Suprapubic skin (tissue), 4 donors: ENCODE measurements around the gene PIK3AP1. TPM values are rescaled to one million over a fixed set of nuclear protein-coding genes. Genes with fewer than 3 reads are reported as not detected.

Source experiments
- DNase-seq, 2 donors: peaks; one replicate each; pipeline ENCODE4 v3.0.0-alpha.2; 2019; ENCODE audit warnings: low spot score in 2 of 2
- H3K27ac ChIP-seq: fragments of 200-600 bp; sonication (generic); one replicate; pipeline ENCODE4 v1.5.1; 2019
- H3K27me3 ChIP-seq: fragments of 200-600 bp; sonication (generic); one replicate; pipeline ENCODE4 v1.5.1; 2019
- H3K36me3 ChIP-seq: fragments of 200-600 bp; sonication (generic); one replicate; pipeline ENCODE4 v1.5.1; 2019
- H3K4me1 ChIP-seq: fragments of 200-600 bp; sonication (generic); one replicate; pipeline ENCODE4 v1.5.1; 2019
- H3K4me3 ChIP-seq: fragments of 200-600 bp; sonication (generic); one replicate; pipeline ENCODE4 v1.5.1; 2019; ENCODE audit warnings: mild to moderate bottlenecking
- H3K9me3 ChIP-seq: fragments of 200-600 bp; sonication (generic); one replicate; pipeline ENCODE4 v1.5.1; 2019
- EP300 ChIP-seq: sonication (generic); formaldehyde crosslinking; IDR thresholded peaks from one replicate; pipeline ENCODE4 v1.6.1; 2017; ENCODE audit warnings: antibody characterized with exemption
- POLR2A ChIP-seq, 2 donors: fragments of 450-650 bp; IDR thresholded peaks; one replicate each; pipeline ENCODE4 v1.6.1; 2017; ENCODE audit warnings: antibody characterized with exemption in 2 of 2, mild to moderate bottlenecking in 2 of 2, moderate library complexity in 2 of 2
- POLR2AphosphoS5 ChIP-seq, 3 donors: sonication (generic); formaldehyde crosslinking; IDR thresholded peaks; one replicate each; pipeline ENCODE4 v1.6.1; 2017; ENCODE audit warnings: antibody characterized with exemption in 3 of 3
- WGBS: methylation state at CpG from one replicate; pipeline ENCODE4 v1.1.5; 2018; 5-methylcytosine and 5-hydroxymethylcytosine counted together
- total RNA-seq, 4 donors: library from RNA; depleted of rRNA; stranded (reverse); fragments of >200 nt; gene quantifications; one replicate each; pipeline ENCODE4 v1.1.0, GENCODE V29; 2016
- TF ChIP-seq, protein P1 (sequence below), 2 donors: fragments of 200-600 bp in 1 of 2; fragments of 450-650 bp in 1 of 2; sonication (generic) in 1 of 2; IDR thresholded peaks; one replicate each; pipeline ENCODE4 v1.5.1; 2016 to 2019; ENCODE audit warnings: antibody characterized with exemption in 2 of 2, mild to moderate bottlenecking in 1 of 2, moderate library complexity in 1 of 2

The PIK3AP1 gene
- total RNA-seq, 4 donors from 2014 or later: 2.2 to 5.6 (median 4.0) TPM

DNA sequence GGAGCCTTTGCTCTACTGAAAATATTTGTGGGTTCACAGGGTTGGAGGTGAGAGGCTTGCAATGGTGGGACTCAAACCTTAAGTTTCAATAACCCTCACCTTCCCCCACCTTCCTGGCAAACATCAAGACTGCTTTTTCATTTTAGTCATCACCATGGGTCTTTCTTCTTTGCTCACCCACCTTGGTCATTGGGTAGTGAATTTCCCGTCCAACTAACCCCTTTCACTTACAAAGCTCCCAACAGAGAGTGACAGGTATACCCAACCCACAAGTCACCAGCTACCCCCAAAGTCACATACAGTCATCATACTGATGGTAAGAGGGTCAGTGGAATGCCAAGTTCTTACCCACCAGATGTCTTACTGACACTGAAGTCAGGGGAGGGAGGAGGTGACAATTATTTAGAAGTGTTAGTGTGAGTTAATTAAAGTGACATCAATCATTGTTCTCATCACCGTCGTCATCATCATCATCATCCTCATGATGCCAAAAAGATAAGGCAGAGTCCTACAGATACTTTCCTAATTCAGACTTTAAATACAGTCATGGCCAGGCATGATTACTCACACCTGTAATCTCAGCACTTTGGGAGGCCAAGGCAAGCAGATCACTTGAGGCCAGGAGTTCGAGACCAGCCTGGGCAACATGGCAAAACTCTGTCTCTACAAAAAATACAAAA lies 49.0 kb downstream of the PIK3AP1 start:
- TF ChIP-seq POLR2AphosphoS5 (IDR thresholded peaks at IDR 0.05): no peak
- no peak for TF ChIP-seq POLR2A (IDR thresholded peaks at IDR 0.05)
- no peak for TF ChIP-seq EP300
- TF ChIP-seq, protein P1, sequence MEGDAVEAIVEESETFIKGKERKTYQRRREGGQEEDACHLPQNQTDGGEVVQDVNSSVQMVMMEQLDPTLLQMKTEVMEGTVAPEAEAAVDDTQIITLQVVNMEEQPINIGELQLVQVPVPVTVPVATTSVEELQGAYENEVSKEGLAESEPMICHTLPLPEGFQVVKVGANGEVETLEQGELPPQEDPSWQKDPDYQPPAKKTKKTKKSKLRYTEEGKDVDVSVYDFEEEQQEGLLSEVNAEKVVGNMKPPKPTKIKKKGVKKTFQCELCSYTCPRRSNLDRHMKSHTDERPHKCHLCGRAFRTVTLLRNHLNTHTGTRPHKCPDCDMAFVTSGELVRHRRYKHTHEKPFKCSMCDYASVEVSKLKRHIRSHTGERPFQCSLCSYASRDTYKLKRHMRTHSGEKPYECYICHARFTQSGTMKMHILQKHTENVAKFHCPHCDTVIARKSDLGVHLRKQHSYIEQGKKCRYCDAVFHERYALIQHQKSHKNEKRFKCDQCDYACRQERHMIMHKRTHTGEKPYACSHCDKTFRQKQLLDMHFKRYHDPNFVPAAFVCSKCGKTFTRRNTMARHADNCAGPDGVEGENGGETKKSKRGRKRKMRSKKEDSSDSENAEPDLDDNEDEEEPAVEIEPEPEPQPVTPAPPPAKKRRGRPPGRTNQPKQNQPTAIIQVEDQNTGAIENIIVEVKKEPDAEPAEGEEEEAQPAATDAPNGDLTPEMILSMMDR (IDR thresholded peaks at IDR 0.05): no peak
- no peak overlapping the region for H3K4me3 ChIP-seq
- peaks cover 3% of the 10 kb centered on the region for H3K4me1 ChIP-seq
- H3K36me3 ChIP-seq: no peaks in the 10 kb centered on the region
- no peaks in the 10 kb centered on the region for H3K27me3 ChIP-seq
- WGBS: 82% methylated on average over 4 of the region's 4 CpGs
- H3K27ac ChIP-seq: no peak overlapping the region
- no peaks in the 10 kb centered on the region for H3K9me3 ChIP-seq
- DNase-seq: no peak

DNA sequence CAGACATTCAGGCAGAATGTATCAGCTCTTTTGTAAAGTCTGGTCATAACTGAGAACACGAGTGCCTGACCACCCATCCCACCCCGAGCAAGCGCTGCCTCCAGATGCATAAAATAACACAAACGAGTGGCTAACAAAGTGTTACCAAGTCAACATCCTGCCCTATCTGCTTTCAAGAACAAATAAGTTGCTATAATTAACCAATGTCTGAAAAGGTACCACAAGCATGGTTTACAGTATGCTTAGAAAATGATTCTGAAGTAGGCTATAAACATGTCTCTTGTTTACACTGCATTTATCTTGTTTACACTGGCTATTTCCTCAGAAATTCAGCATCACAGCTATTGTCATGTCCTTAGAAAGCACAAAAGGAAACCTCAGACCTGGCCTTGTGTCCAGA lies 49.5 kb downstream of the PIK3AP1 start:
- Histone ChIP-seq H3K4me1 (peaks cover 3% of the 10 kb centered on the region), H3K36me3 (no peaks in the 10 kb centered on the region), H3K9me3 (no peaks in the 10 kb centered on the region), H3K27me3 (no peaks in the 10 kb centered on the region), H3K4me3 (no peak overlapping the region), H3K27ac (no peak overlapping the region)
- no peak for TF ChIP-seq EP300
- no peak for TF ChIP-seq POLR2AphosphoS5 (IDR thresholded peaks at IDR 0.05)
- no peak for TF ChIP-seq POLR2A (IDR thresholded peaks at IDR 0.05)
- TF ChIP-seq, protein P1 (IDR thresholded peaks at IDR 0.05): no peak
- 65% methylated on average over 4 of the region's 4 CpGs for WGBS
- no peak for DNase-seq

DNA sequence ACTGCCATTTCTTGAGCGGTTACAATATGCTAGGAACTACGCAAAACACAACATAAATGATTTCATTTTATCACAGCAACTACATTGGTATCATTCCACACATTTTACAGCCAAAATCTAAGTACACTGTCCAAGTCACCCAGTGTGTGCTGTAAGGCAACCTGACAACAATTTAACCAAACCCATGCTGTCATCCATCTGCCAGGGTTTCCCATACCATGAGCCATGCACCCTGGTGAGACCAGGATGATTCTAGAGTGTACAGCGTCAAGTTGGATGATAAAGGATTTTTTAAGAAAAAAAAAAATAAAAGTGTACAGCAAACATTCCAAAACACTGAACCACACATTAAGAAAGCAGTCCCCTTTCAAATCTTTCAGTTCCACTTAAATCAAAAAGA lies 52.9 kb downstream of the PIK3AP1 start:
- H3K27ac ChIP-seq: no peak overlapping the region
- DNase-seq: no peak
- no peaks in the 10 kb centered on the region for H3K9me3 ChIP-seq
- TF ChIP-seq, protein P1 (IDR thresholded peaks at IDR 0.05): no peak
- TF ChIP-seq POLR2AphosphoS5 (IDR thresholded peaks at IDR 0.05) (no peak), POLR2A (IDR thresholded peaks at IDR 0.05) (no peak)
- no peaks in the 10 kb centered on the region for H3K36me3 ChIP-seq
- H3K27me3 ChIP-seq: no peaks in the 10 kb centered on the region
- no peak overlapping the region for H3K4me3 ChIP-seq
- no peaks in the 10 kb centered on the region for H3K4me1 ChIP-seq
- WGBS: 97% methylated on average over 3 of the region's 3 CpGs

DNA sequence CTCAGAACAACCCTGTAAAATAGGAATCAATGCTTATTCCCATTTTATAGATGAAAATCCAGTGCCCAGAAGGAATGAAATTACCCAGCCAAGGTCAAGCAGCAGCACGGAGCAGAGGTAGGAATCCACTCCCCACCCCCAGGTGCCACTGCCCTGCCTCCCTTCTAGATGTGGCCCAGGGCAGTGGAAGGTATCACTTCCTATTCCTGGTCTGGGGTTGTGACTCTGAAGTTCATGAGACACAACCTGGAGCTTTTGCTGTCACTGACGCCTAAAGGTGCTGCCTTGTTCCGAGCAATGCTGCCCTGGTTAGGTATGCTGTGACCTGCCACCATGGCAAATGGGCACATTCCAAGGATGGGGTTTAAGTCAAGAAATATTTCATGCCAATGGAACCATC lies 53.6 kb downstream of the PIK3AP1 start:
- 91% methylated on average over 3 of the region's 3 CpGs for WGBS
- H3K27me3 ChIP-seq: no peaks in the 10 kb centered on the region
- TF ChIP-seq POLR2AphosphoS5 (IDR thresholded peaks at IDR 0.05) (no peak), POLR2A (IDR thresholded peaks at IDR 0.05) (no peak), EP300 (no peak)
- TF ChIP-seq, protein P1 (IDR thresholded peaks at IDR 0.05): no peak
- DNase-seq: no peak
- H3K27ac ChIP-seq: no peak overlapping the region
- H3K9me3 ChIP-seq: no peaks in the 10 kb centered on the region
- H3K4me3 ChIP-seq: no peak overlapping the region
- no peaks in the 10 kb centered on the region for H3K36me3 ChIP-seq
- H3K4me1 ChIP-seq: no peaks in the 10 kb centered on the region

DNA sequence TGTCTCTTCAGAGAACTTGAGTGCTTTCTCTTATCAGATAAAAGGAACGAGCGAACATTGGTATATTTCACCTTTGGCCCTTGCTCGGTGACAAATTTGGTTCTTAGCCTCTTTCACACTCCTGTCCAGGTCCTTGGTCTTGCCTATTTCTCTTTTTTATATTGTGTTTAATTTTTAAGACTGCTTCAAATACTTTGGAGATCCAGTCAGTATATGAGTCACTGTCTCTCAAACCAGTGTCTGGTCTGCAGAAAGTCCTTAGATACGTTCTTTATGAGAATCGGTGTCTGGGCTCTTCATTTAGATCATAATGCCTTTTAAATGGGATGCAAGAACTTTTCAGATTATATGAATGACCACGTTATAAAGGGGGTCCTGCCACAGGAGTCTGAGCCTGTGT lies 55.0 kb downstream of the PIK3AP1 start:
- no peak overlapping the region for H3K27ac ChIP-seq
- WGBS: 61% methylated on average over 6 of the region's 6 CpGs
- DNase-seq: no peak
- no peaks in the 10 kb centered on the region for H3K27me3 ChIP-seq
- H3K9me3 ChIP-seq: no peaks in the 10 kb centered on the region
- H3K4me3 ChIP-seq: no peak overlapping the region
- TF ChIP-seq EP300 (no peak), POLR2A (IDR thresholded peaks at IDR 0.05) (no peak)
- no peaks in the 10 kb centered on the region for H3K36me3 ChIP-seq
- no peaks in the 10 kb centered on the region for H3K4me1 ChIP-seq

DNA sequence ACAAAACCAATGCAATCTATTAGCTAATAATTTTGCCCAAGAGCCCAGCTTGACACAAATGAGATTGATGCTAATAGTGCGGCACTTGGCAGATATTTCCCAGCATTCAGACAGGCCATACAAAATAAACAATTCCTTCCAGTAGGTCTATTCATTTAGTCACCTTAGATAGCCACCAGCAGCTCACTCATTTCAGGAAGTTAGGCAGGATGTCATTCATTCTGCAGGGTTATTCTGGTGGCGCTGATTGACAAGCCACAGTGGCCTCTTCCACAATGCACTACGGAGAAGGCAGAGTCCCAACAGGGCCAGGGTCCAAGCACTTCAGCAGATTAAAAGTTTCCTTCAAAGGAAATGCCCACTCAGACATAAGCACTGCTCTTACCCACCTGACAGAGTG lies 55.8 kb downstream of the PIK3AP1 start:
- no peaks in the 10 kb centered on the region for H3K4me1 ChIP-seq
- H3K27ac ChIP-seq: no peak overlapping the region
- no peak for TF ChIP-seq EP300
- TF ChIP-seq, protein P1 (IDR thresholded peaks at IDR 0.05): no peak
- TF ChIP-seq POLR2AphosphoS5 (IDR thresholded peaks at IDR 0.05): no peak
- TF ChIP-seq POLR2A (IDR thresholded peaks at IDR 0.05): no peak
- no peaks in the 10 kb centered on the region for H3K36me3 ChIP-seq
- WGBS: 59% methylated on average over 3 of the region's 3 CpGs
- no peak overlapping the region for H3K4me3 ChIP-seq
- H3K9me3 ChIP-seq: no peaks in the 10 kb centered on the region
- no peak for DNase-seq
- H3K27me3 ChIP-seq: no peaks in the 10 kb centered on the region
